ENCODE data around the gene RNU6-1.

GRCh38 chr15:67873777-67874176 lies 33.9 kb upstream of the RNU6-1 start:
- TF ChIP-seq, protein P1, sequence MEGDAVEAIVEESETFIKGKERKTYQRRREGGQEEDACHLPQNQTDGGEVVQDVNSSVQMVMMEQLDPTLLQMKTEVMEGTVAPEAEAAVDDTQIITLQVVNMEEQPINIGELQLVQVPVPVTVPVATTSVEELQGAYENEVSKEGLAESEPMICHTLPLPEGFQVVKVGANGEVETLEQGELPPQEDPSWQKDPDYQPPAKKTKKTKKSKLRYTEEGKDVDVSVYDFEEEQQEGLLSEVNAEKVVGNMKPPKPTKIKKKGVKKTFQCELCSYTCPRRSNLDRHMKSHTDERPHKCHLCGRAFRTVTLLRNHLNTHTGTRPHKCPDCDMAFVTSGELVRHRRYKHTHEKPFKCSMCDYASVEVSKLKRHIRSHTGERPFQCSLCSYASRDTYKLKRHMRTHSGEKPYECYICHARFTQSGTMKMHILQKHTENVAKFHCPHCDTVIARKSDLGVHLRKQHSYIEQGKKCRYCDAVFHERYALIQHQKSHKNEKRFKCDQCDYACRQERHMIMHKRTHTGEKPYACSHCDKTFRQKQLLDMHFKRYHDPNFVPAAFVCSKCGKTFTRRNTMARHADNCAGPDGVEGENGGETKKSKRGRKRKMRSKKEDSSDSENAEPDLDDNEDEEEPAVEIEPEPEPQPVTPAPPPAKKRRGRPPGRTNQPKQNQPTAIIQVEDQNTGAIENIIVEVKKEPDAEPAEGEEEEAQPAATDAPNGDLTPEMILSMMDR (IDR thresholded peaks at IDR 0.05), result no peak
- no peak for TF ChIP-seq POLR2A (IDR thresholded peaks at IDR 0.05)
- no peak for TF ChIP-seq POLR2AphosphoS5 (IDR thresholded peaks at IDR 0.05)

Measured in upper lobe of left lung (tissue), 4 donors.